Activated CD8-positive, alpha-beta memory T cell treated with anti-CD3 and anti-CD28 coated beads for 1 hour (primary cell): Measurements from ENCODE around the gene MUC5AC.
"Not testable (repeated sequence)": the region's sequence is repeated elsewhere in the genome, so short reads cannot be mapped to it uniquely, and the experiment has no call there.

Experiments
- DNase-seq, 2 donors: peaks; one replicate each; pipeline ENCODE4 v3.0.0-alpha.2; 2020; ENCODE audit warnings: low read depth in 1 of 2; ENCODE audit errors: extremely low read depth in 1 of 2

Gene MUC5AC

DNA sequence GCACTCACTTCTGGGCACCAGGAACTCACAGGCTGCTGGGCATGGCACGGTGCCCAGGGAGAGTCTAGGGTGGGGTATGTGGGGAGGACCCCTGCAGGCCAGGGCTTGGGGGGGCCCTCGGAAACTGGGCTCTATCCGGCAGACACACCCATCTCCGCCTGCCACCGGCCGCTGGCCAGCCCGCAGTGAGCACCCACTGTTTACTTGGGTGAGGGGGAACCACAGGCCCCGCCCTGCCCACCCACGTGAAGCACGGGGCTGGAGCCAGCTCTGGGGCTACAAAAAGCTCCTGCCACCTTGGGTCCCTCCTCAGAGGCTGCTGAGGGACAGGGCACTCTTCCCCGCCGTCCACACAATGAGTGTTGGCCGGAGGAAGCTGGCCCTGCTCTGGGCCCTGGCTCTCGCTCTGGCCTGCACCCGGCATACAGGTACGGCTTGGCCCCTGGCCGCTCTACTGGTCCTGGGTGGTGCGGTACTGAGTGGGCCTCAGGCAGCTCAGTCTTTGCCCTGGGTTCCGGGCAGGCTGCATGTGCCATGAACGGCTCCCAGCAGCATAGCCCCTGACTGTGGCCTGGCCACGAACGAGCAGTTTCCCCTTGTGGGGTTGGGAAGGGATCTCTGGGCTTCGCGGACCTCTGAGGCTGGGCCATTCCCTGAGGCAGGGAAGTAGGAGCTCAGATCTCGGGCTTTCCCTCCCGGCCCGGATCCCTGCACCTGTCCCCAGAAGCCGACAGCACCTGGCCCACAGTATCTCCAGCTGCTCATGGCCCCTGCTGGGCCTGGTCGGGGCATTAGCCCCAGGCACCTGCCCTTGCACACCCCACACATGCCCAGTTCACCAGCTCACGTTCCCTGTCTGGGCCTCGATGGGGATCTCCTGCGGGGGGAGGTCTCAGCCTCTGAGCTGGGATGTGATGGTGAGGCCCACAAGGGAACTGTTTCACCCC is at the start of gene MUC5AC:
TSS of gene MUC5AC (plus strand) at position 309 of the 947 bp plus-strand sequence. CDS start at position 356, 47 bp downstream.
- no peak for DNase-seq

DNA sequence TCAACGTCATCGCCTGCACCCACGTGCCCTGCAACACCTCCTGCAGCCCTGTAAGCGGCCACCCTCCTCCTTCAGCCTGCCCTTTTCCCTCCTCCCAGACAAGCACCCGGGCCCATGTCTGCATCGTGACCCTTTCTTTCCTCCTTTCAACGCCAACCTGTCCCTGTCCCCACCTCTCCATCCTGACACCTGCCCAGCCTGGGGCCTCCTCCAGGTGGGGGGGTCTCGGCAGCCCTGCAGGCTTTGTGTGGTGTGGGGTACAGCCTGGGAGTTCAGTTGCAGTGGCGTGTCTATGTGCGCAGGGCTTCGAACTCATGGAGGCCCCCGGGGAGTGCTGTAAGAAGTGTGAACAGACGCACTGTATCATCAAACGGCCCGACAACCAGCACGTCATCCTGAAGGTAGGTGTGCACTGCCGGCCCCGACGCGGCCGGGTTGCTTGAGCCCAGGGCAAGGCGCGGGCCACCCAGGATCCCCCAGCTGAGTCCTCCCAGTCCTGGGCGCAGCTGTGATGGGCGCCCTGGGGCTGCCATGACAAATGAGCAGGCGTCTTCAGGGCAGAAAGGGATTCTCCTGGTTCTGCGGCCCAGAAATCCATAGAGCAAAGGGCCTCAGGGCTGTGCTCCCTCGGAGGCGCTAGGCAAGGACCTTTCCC is 49.4 kb upstream of the MUC5AC start:
- no peak for DNase-seq

DNA sequence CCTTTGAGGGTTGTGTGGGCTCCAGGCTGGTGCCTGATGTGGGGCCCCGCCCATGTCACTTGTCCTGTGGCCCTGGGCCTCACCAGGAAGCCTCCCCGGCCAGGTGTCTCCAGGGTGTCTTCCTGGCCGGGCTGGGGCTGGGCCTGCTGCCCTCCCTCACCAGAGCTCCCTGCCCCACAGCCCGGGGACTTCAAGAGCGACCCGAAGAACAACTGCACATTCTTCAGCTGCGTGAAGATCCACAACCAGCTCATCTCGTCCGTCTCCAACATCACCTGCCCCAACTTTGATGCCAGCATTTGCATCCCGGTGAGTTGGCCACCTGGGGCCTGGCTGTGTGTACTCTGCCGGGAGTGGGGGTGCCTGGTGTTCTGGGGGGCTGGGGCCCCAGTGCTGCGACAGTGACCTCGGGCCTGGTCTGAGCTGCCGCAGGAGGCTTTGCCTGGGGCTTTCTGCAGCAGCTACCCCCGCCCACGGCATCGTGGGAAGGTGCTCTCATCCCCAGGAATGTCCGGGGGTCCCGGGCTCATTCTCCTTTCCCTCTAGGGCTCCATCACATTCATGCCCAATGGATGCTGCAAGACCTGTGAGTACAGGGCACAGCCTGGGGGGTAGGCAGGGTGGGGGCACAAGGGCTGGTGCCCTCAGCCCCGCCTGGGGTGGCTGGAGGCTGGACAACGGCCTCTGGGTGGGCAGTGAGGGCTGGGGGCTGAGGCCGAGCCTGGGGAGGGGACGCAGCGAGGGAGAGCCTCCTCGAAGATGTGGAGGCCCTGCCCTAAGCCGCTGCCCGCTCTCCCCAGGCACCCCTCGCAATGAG is 48.4 kb upstream of the MUC5AC start:
- DNase-seq, result no peak

- DNase-seq, result no peak
Observed at GRCh38 chr11:1109918-1110705, 47.6 kb upstream of the MUC5AC start.

GRCh38 chr11:1111545-1112212 is 46.1 kb upstream of the MUC5AC start:
- no peak for DNase-seq

GRCh38 chr11:1112351-1113191 is 45.2 kb upstream of the MUC5AC start:
- no peak for DNase-seq

GRCh38 chr11:1113405-1114201 is 44.1 kb upstream of the MUC5AC start:
- DNase-seq, result no peak

GRCh38 chr11:1115292-1115691 is 42.5 kb upstream of the MUC5AC start:
- not testable (repeated sequence) for DNase-seq

DNA sequence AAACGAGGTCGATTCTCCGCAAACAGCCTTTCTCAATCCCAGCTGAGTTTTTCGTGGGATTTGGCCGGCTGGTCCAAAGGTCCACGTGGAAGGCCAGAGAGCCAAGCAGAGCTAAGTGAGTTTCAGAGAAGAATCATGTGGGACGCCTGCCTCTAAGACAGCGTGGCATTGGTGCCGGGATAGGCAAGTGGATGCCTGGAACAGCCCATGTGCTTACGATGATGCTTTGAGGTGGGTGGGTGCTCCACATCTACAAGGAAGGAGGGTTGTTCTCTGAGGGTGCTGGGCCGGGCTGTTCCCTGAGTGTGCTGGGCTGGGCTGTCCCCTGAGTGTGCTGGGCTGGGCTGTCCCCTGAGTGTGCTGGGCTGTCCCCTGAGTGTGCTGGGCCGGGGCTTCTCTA is 41.6 kb upstream of the MUC5AC start:
- no peak for DNase-seq

DNA sequence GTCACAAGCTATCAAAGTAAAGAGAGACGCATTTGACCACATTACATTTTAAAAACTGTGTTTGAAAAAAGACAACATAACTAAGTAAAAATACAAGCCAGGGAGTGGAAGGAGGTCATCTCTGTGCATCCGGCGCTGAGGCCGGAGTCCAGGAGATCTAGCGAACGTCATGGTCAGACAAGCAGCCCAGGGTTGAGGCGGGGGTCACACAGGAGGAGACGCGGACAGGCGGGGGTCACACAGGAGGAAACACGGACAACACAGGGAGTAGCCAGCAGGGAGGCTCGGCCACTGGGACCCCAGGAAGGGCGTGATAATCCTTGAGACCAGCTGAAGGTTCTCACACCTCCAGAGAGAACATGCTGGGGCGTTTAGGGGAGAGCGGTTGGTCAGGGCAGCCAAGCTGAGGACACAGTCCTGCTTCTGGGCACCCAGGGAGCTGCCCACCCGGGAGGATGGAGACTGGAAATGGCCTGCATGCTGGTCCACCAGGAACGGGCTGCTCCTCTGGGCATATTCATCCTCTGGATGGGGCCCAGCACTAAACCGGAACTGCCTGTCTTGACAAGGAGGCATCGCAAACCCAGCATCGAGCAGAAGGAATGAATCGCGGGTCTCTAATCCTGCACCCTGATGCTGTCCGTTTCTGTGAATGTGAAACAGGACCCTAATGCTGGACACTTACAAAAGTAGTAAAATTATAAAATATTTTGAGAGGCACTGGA is 40.9 kb upstream of the MUC5AC start:
- no peak for DNase-seq

- DNase-seq, result no peak
Observed at GRCh38 chr11:1117992-1118391, 39.8 kb upstream of the MUC5AC start.

GRCh38 chr11:1118755-1119603 is 38.8 kb upstream of the MUC5AC start:
- DNase-seq, result no peak

DNA sequence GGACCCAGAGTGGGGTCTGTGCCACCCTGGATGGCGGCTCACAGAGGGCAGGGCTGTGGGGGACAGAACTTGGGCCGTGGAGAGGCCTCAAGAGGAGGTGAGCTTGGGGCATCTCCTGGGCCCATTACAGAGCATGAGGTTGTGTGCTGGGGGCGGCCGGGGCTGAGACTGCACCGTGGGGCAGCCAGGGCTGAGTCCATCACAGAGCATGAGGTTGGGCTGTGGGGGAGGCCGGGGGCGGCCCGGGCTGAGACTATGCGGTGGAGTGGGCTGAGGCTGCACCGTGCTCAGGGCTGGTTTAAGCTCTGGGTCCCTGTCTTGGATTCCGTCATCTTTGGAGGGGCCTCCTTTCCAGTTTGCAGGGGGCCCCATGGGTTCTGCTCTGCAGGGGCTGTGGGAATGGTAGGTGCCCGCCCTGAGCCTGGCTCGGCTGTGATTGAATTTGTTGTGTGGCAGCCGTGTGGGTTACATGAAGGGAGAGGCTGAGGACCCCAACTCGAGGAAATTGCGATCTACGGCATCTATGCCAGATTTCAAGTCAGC is 38.1 kb upstream of the MUC5AC start:
- DNase-seq, result no peak

DNA sequence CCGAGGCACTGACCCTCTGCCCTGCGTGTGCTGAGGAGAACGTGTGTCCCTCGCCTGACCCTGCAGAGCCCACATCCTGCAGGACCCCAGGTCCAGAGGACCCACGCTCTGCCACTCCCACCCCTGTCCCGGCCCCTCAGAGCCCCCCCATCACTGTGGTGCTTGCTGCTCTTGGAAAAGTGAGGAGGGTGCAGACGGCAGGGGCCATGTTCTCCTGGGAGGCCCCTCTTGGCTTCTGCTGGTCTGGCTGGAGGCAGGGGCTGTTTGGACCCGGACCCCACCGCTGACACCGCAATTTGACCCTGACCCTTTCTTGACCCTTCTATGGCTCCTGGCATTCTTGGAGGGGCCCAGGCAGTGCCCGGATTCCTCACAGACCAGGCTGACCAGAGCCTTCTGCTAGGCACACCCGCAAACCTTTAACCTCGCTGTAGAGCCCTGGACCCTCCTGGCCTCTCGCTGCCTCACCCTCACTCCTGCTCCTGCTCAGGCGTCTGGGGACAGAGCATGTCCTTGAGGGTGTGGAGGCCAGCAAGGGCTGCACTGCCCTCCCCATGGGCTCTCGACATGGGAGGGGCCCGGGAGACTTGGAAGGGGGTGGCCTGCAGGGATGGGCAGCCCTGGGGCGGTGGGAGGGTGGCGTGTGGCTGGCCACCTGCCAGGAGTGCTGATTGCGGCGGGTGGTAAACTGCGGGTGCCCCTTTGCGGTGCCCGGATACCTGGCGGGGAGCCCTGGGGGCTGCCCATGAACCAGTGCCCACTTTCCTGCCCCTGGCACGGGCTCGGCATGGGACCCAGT is 37.0 kb upstream of the MUC5AC start:
- no peak for DNase-seq

DNA sequence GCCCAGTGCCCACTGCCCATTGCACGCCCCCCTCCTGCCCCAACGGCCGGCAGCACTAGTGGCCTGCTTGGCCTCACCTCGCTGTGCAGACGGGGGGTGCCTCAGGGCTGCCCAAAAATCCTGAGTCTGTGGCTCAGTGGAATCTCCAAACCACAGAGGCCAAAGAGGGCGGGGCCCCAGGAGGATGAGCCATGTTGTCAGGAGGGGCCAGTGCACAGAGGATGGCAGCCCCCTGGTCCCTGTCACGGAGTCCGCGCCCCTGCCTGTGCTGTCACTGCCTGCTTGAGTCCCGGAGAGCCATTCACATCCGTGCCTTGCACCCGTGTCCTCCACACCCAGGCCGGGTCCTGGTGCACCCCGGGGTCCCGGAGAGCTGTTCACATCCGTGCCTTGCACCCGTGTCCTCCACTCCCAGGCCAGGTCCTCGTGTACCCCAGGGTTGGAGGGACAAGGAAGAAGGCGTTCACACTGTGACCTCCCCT is 36.4 kb upstream of the MUC5AC start:
- no peak for DNase-seq
